Lower lobe of right lung (tissue), 2 donors: ENCODE results near the gene ASB3. TPM values are rescaled to one million over a fixed set of nuclear protein-coding genes. Genes with fewer than 3 reads are reported as not detected.

Source experiments
- ATAC-seq, 2 donors: fragments of 200-7000 bp; cut with Tn5 transposase; one replicate each; pipeline ENCODE4 v1.9.1; 2020 to 2022; ENCODE audit warnings: mild to moderate bottlenecking in 2 of 2, moderate library complexity in 2 of 2
- DNase-seq: peaks from one replicate; pipeline ENCODE4 v3.0.0-alpha.2; 2020
- H3K27ac ChIP-seq: fragments of 200-600 bp; one replicate; pipeline ENCODE4 v1.8.0; 2022
- H3K27me3 ChIP-seq: fragments of 200-600 bp; one replicate; pipeline ENCODE4 v1.8.0; 2022; ENCODE audit warnings: low read depth
- H3K36me3 ChIP-seq: fragments of 200-600 bp; one replicate; pipeline ENCODE4 v1.8.0; 2022; ENCODE audit warnings: mild to moderate bottlenecking
- H3K4me1 ChIP-seq: fragments of 200-600 bp; one replicate; pipeline ENCODE4 v1.8.0; 2022
- H3K4me3 ChIP-seq: fragments of 200-600 bp; one replicate; pipeline ENCODE4 v1.8.0; 2022; ENCODE audit warnings: mild to moderate bottlenecking
- H3K9me3 ChIP-seq: fragments of 200-600 bp; one replicate; pipeline ENCODE4 v1.8.0; 2022
- CTCF ChIP-seq: fragments of 200-600 bp; IDR thresholded peaks from one replicate; pipeline ENCODE4 v1.8.0; 2022; ENCODE audit warnings: antibody characterized with exemption, mild to moderate bottlenecking
- intact Hi-C: fragments of 100-400 bp; cut with DNase I; formaldehyde crosslinking; loops from one replicate; pipeline ENCODE4 v1.11.0; 2022
- total RNA-seq: library from RNA; stranded (reverse); fragmentation: NEBNext Ultra II Directional; extraction: Animal tissue kit (Norgen Biotek cat#: 25700); gene quantifications from one replicate; pipeline ENCODE4 v1.2.1, GENCODE V29; 2021
- donor health status: DM: no; HTN: yes; CAD: no; lungs with severe emphysema.

Gene ASB3
- total RNA-seq, 1 donor from 2014 or later: 35.0 TPM

- no peak for TF ChIP-seq CTCF
- no peak for DNase-seq
- peak in 1 of 2 donors; percentile 21 for ATAC-seq
- no peaks in the 10 kb centered on the region for H3K27me3 ChIP-seq
- peaks cover 12% of the 10 kb centered on the region for H3K36me3 ChIP-seq
- H3K27ac ChIP-seq: no peak overlapping the region
- no peaks in the 10 kb centered on the region for H3K9me3 ChIP-seq
- intact Hi-C loops: no loop called here
- H3K4me3 ChIP-seq: no peak overlapping the region
- no peaks in the 10 kb centered on the region for H3K4me1 ChIP-seq
These were observed 89.1 kb downstream of the ASB3 start for GRCh38 chr2:53697686-53698085.

GRCh38 chr2:53697092-53697491, 89.7 kb downstream of the ASB3 start:
- Histone ChIP-seq H3K4me1 (no peaks in the 10 kb centered on the region), H3K27me3 (no peaks in the 10 kb centered on the region), H3K4me3 (no peak overlapping the region), H3K27ac (no peak overlapping the region), H3K36me3 (peaks cover 13% of the 10 kb centered on the region), H3K9me3 (no peaks in the 10 kb centered on the region)
- DNase-seq (no peak), ATAC-seq (no peak)
- no peak for TF ChIP-seq CTCF
- intact Hi-C loops: no loop called here

GRCh38 chr2:53695575-53695974, 91.2 kb downstream of the ASB3 start:
- H3K27ac ChIP-seq: no peak overlapping the region
- no peaks in the 10 kb centered on the region for H3K27me3 ChIP-seq
- TF ChIP-seq CTCF: no peak
- no peaks in the 10 kb centered on the region for H3K9me3 ChIP-seq
- peaks cover 24% of the 10 kb centered on the region for H3K36me3 ChIP-seq
- ATAC-seq (no peak), DNase-seq (no peak)
- intact Hi-C loops: no loop called here
- H3K4me1 ChIP-seq: no peaks in the 10 kb centered on the region
- no peak overlapping the region for H3K4me3 ChIP-seq

GRCh38 chr2:53694096-53694771, 92.5 kb downstream of the ASB3 start:
- intact Hi-C loops: no loop called here
- DNase-seq: no peak
- no peak overlapping the region for H3K4me3 ChIP-seq
- H3K4me1 ChIP-seq: no peaks in the 10 kb centered on the region
- no peak for ATAC-seq
- TF ChIP-seq CTCF: no peak
- no peak overlapping the region for H3K27ac ChIP-seq
- H3K9me3 ChIP-seq: no peaks in the 10 kb centered on the region
- peaks cover 21% of the 10 kb centered on the region for H3K36me3 ChIP-seq
- H3K27me3 ChIP-seq: no peaks in the 10 kb centered on the region

- DNase-seq (no peak), ATAC-seq (no peak)
- TF ChIP-seq CTCF: no peak
- peaks cover 41% of the 10 kb centered on the region for H3K36me3 ChIP-seq
- intact Hi-C loops: no loop called here
- no peaks in the 10 kb centered on the region for H3K9me3 ChIP-seq
- H3K27ac ChIP-seq: no peak overlapping the region
- H3K27me3 ChIP-seq: no peaks in the 10 kb centered on the region
- H3K4me3 ChIP-seq: no peak overlapping the region
- no peaks in the 10 kb centered on the region for H3K4me1 ChIP-seq
These were observed 95.9 kb downstream of the ASB3 start for GRCh38 chr2:53690876-53691275.
